HUES6 (cell line): Measurements from ENCODE around the gene FBXO41.
"Not testable (repeated sequence)": the region's sequence is repeated elsewhere in the genome, so short reads cannot be mapped to it uniquely, and the experiment has no call there.

ENCODE experiments used
- H3K27ac ChIP-seq: 2 replicates; pipeline ENCODE4 v1.7.0; 2013; ENCODE audit warnings: low read depth, mild to moderate bottlenecking, low read length, inconsistent platforms
- H3K27me3 ChIP-seq: 2 replicates; pipeline ENCODE4 v1.6.1; 2013; ENCODE audit warnings: low read length; ENCODE audit not compliant: control insufficient read depth, insufficient read depth
- H3K36me3 ChIP-seq: 2 replicates; pipeline ENCODE4 v1.6.1; 2013; ENCODE audit warnings: low read length; ENCODE audit not compliant: control insufficient read depth, insufficient read depth
- H3K4me1 ChIP-seq: 2 replicates; pipeline ENCODE4 v1.6.1; 2013; ENCODE audit warnings: low read length; ENCODE audit not compliant: control insufficient read depth, insufficient read depth
- H3K4me3 ChIP-seq: 2 replicates; pipeline ENCODE4 v1.5.1; 2013; ENCODE audit warnings: low read depth, low read length
- H3K9ac ChIP-seq: one replicate; pipeline ENCODE4 v1.6.1; 2013; ENCODE audit warnings: mild to moderate bottlenecking, low read length
- H3K9me3 ChIP-seq: 2 replicates; pipeline ENCODE4 v1.6.1; 2013; ENCODE audit warnings: low read depth, low read length; ENCODE audit not compliant: control insufficient read depth, insufficient read depth

FBXO41 gene

DNA sequence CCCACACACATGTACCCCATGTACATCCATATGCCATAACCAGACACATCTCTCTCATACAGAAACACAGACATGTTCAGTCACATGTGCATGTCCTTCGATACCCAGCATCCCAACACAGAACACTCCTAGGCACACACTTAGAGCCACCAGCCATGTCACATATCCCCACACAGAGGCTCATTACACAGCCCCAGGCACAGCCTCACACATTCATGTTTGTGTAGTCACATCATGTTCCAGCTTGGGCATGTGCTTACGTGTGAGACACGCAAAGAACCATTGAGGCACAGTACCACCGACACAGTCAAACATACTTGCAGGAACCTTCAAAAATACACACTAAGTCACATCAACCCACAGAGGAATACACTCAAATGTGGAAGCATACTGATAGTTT lies 17.3 kb downstream of the FBXO41 start:
- Histone ChIP-seq H3K9ac (no peak overlapping the region), H3K27me3 (peaks cover 63% of the 10 kb centered on the region), H3K4me1 (peaks cover 7% of the 10 kb centered on the region; the same call in 1 of the 2 replicates), H3K36me3 (peaks cover 8% of the 10 kb centered on the region; the same call in 1 of the 2 replicates), H3K4me3 (no peak overlapping the region), H3K9me3 (no peaks in the 10 kb centered on the region), H3K27ac (no peak overlapping the region)

DNA sequence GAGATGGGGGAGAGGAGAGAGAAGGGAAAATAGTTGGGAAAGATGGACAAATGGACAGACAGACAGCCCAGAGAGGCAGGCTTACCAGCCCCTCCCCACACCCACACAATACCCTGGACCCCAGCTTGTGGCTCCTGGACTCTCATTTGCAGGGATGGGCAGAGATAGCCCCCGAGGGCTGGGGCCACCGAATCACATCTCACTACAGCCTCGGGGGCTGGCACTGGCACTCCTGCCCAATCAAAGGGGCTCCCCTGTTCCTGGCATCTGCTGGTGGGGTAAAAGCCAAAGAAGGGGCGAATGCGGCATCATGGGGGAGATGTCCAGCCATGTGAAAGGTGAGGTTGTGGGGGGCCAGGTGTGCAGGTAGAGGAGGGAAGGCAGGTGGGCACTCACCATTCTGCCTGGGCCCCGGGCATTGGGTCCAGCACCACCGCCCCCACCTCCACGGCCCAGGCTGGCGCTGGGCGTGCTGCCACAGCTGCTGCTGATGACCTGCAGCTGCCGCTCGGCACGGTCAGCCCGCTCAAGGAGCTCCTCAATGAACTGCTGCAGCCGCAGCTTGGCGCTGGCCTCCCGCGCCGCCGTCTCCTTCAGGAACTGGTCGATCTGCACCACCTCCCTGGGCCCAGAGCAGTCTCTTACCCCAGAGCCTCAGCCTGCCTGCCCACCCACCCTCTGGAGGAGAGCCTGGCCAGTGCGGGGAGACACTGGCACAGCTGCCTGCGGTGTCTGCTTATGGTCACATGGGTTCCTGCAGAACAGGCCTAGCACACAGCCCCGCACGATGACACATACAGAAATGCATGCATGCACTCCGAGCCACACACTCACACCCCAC lies 18.0 kb downstream of the FBXO41 start:
- H3K36me3 ChIP-seq, result peaks cover 8% of the 10 kb centered on the region; the same call in 1 of the 2 replicates
- H3K4me1 ChIP-seq, result peaks cover 7% of the 10 kb centered on the region; the same call in 1 of the 2 replicates
- H3K27ac ChIP-seq, result no peak overlapping the region
- no peak overlapping the region for H3K9ac ChIP-seq
- peaks cover 55% of the 10 kb centered on the region for H3K27me3 ChIP-seq
- no peak overlapping the region for H3K4me3 ChIP-seq
- H3K9me3 ChIP-seq, result no peaks in the 10 kb centered on the region

DNA sequence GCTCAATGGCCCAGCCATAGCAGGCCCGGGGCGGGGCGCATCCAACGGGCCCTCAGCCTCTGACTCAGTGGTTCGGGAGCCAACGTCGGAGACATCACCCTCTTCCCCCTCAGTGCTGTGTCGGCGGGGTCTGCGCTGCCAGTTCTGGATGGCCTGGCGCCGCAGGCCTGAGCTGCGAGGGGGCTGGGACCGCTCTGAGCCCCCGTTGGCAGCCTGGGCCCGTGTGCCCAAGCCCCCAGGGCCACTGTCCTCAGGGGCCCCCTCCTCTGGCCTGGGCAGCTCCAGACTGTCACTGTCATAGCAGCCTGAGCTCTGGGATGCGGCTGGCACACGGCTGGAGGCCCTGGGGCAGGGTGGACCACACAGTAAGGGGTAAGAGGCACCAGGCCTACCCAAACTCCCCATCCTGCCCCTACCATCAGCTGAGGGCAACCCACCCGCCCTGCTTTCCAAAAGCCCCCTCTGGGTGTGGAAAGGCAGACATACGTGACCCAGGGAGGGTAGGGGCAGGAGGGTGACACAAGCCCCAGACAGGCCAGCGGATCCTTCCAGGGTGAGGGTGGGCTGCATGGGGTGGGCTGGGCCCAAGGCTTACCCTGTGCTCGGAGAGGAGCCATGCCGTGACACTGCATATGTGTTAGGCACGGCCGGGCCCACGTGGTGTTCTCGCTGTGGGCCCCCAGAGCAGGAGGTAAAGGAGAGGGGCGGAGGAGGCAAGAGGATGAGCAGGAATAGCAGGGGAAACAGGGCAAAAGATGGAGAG lies 18.8 kb downstream of the FBXO41 start:
- no peaks in the 10 kb centered on the region for H3K9me3 ChIP-seq
- peaks cover 8% of the 10 kb centered on the region; the same call in 1 of the 2 replicates for H3K36me3 ChIP-seq
- no peak overlapping the region for H3K4me3 ChIP-seq
- H3K27me3 ChIP-seq, result peaks cover 47% of the 10 kb centered on the region
- H3K4me1 ChIP-seq, result peaks cover 7% of the 10 kb centered on the region; the same call in 1 of the 2 replicates
- H3K9ac ChIP-seq, result no peak overlapping the region
- no peak overlapping the region for H3K27ac ChIP-seq

DNA sequence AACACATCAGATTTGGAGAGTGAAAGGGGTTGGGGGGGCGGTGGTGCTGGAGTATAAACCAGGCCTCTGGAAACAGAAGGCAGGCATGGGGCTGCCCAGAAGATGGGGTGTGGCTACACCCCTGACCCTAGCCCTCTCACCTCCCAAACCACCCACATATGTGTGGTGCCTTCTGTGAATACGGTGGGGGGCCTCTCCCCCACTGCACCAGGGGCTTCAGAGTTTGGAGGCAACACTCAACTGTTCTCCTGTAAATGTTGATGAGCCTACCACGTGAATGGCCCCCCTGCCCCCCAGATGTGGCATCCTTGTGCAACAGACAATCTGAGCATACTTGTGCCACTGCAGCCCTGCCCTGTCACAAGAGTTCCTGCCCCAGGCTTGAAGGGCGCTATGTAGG lies 19.5 kb downstream of the FBXO41 start:
- H3K9ac ChIP-seq, result no peak overlapping the region
- peaks cover 7% of the 10 kb centered on the region; the same call in 1 of the 2 replicates for H3K4me1 ChIP-seq
- H3K27me3 ChIP-seq, result peaks cover 40% of the 10 kb centered on the region
- H3K36me3 ChIP-seq, result peaks cover 8% of the 10 kb centered on the region; the same call in 1 of the 2 replicates
- no peaks in the 10 kb centered on the region for H3K9me3 ChIP-seq
- no peak overlapping the region for H3K4me3 ChIP-seq
- H3K27ac ChIP-seq, result no peak overlapping the region

DNA sequence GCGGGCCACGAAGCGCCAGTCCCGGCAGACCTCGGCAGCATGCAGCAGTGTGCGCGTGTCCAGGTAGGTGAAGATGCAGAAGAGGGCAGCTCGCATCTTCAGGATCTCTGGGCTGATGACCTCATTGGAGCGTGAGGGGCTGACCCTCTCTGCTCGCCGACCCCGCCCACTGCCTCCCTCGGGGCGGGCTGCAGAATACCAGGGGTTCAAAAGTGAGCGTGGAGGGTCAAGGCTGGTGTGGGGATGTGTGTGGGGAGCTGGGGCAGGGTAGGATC lies 20.0 kb downstream of the FBXO41 start:
- H3K4me1 ChIP-seq, result peaks cover 7% of the 10 kb centered on the region; the same call in 1 of the 2 replicates
- no peak overlapping the region for H3K9ac ChIP-seq
- H3K4me3 ChIP-seq, result no peak overlapping the region
- no peak overlapping the region for H3K27ac ChIP-seq
- peaks cover 8% of the 10 kb centered on the region; the same call in 1 of the 2 replicates for H3K36me3 ChIP-seq
- H3K27me3 ChIP-seq, result peaks cover 35% of the 10 kb centered on the region
- no peaks in the 10 kb centered on the region for H3K9me3 ChIP-seq

DNA sequence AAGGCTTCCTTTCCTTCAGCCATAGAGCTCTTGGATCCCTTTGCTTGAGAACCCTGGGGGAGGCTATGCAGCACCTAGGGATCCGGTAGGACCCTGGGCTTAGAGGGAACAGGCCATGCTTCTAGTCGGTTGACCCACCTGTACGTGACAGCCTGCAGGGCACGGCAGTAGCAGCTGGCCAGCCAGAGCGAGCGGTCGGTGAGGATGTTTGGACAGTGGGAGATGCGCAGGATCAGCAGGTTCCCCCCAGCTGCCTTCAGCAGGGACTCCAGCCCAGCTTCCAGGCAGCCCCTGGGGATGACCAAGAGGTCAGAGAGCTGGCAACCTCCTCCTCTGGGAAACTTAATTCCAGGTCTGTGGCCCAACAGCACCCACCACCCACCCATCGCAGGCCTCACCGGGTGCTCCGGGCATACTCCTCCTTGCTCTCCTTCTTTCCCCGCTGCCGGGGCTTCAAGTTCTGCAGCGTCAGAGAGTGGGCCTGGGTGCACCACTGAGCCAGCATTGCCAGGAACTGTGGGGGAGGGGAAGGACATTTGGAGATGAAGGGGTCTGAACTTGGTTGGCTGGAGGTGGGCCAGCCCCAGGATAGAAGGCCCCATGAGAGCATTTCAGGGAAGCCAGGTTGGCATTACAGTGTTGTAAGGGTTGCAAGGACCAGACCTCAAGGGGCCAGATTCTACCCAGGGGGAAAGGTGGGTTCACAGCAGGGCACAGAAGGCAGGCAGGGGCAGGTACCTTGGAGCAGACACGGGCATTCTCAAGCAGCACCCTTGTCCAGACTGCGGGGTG lies 20.5 kb downstream of the FBXO41 start:
- Histone ChIP-seq H3K9me3 (no peaks in the 10 kb centered on the region), H3K36me3 (peaks cover 8% of the 10 kb centered on the region; the same call in 1 of the 2 replicates), H3K4me1 (peaks cover 7% of the 10 kb centered on the region; the same call in 1 of the 2 replicates), H3K4me3 (no peak overlapping the region), H3K27ac (no peak overlapping the region), H3K27me3 (peaks cover 30% of the 10 kb centered on the region), H3K9ac (no peak overlapping the region)

DNA sequence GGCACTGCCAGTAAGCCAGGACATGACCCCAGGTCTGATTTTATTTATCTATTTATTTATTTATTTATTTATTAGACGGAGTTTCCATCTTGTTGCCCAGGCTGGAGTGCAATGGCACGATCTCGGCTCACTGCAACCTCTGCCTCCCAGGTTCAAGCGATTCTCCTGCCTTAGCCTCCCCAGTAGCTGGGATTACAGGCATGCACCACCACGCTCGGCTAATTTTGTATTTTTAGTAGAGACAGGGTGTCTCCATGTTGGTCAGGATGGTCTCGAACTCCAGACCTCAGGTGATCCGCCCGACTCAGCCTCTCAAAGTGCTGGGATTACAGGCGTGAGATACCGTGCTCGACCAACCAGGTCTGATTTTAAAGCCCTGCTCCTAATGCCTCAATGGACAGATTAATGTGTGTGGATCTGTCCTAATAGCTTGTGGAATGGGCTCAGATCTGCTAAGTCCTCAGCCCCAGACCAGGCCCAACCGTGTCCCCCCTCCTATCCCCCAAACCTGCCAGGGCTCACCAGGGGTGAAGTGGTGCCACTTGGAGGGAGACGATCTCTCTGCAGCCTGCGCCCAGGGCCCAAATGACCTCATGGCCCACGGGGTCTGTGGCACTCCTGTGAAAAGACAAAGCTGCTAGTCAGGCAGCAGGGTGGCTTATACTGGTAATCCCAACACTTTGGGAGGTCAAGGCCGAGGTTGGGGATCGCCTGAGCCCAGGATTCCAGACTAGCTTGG lies 21.4 kb downstream of the FBXO41 start:
- H3K36me3 ChIP-seq, result not testable (repeated sequence)

DNA sequence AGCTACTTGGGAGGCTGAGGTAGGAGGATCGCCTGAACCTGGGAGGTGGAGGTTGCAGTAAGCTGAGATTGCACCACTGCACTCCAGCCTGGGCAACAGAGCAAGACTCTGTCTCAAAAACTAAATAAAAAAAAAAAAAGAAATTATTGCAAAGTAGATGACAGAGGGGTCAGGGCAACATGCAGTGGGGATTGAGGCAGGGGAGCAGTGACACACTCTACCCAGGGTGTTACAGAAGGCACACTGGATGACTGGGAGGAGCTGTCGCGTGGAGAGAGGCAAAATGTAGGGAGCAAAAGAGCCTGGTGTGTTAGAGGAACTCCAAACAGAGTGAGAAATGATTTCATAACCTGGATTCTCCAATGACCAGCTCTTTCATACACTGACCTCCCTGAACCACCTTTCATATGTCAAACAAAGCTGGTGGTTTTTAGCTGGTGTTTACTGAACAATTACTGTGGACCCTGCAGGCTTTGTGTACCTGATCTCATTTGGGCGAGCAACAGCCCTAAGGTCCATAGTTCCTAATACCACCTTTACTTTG lies 22.1 kb downstream of the FBXO41 start:
- Histone ChIP-seq H3K4me1 (no peaks in the 10 kb centered on the region), H3K4me3 (no peak overlapping the region), H3K9ac (no peak overlapping the region), H3K9me3 (no peaks in the 10 kb centered on the region), H3K27ac (no peak overlapping the region), H3K27me3 (peaks cover 14% of the 10 kb centered on the region), H3K36me3 (peaks cover 8% of the 10 kb centered on the region; the same call in 1 of the 2 replicates)

More for the DNA sequence above, 21.4 kb downstream of the FBXO41 start:
- H3K27ac ChIP-seq, H3K4me3 ChIP-seq, H3K4me1 ChIP-seq, H3K9me3 ChIP-seq, H3K9ac ChIP-seq: not testable (repeated sequence)
- H3K27me3 ChIP-seq, result peaks cover 21% of the 10 kb centered on the region

DNA sequence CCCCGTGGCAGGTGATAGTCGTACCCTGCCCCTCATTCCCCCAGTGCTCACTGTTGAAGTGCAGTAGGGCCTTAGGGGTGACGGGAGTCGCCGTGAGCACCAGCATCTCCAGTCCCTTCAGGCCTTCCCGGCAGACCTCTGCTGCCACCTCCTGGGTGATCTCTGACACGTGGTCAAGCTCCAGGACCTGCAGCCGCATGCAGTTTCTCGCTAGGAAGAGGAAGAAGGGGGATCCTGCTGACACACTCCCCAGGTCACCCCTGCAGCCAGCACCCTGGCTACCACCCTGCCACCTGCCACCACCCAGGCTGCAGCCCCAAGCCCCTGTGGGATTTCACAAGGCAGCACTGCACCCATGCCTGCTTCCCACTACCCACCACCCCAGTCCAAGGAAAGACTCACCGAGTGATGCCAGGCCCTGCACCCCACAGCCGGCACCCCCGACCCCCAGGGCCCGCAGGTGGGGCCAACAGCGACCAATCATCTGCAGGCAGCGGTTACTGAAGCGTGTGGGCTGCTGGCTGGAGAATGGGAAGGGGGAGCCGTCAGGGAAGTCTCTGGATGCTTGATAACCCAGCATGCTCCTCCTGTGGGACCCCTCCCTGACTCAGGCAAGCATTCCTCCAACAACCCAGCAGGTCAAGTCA lies 23.8 kb downstream of the FBXO41 start:
- Histone ChIP-seq H3K9me3 (no peaks in the 10 kb centered on the region), H3K4me3 (no peak overlapping the region), H3K27ac (no peak overlapping the region), H3K27me3 (no peaks in the 10 kb centered on the region), H3K9ac (no peak overlapping the region), H3K36me3 (peaks cover 8% of the 10 kb centered on the region; the same call in 1 of the 2 replicates), H3K4me1 (no peaks in the 10 kb centered on the region)
